ENCODE results near the gene OR6J1.
"Not testable (repeated sequence)": the region's sequence is repeated elsewhere in the genome, so short reads cannot be mapped to it uniquely, and the experiment has no call there.

OR6J1 gene

GRCh38 chr14:22646570-22647254, 2.6 kb upstream of the OR6J1 start:
- DNase-seq (ENCODE audit: low spot score in 2 of 2) (no peak), ATAC-seq (replicated peaks; ENCODE audit: extremely low read depth, poor library complexity, severe bottlenecking) (no peak)
- Mint-ChIP-seq H3K27ac (ENCODE audit: low read depth) (no peak overlapping the region), H3K36me3 (ENCODE audit: insufficient read depth) (no peaks in the 10 kb centered on the region), H3K27me3 (no peaks in the 10 kb centered on the region), H3K4me3 (no peak overlapping the region), H3K9me3 (no peaks in the 10 kb centered on the region), H3K4me1 (no peaks in the 10 kb centered on the region)

- H3K4me1 Mint-ChIP-seq = no peaks in the 10 kb centered on the region
- ATAC-seq (replicated peaks; ENCODE audit: extremely low read depth, poor library complexity, severe bottlenecking) (no peak), DNase-seq (ENCODE audit: low spot score in 2 of 2) (no peak)
- H3K27me3 Mint-ChIP-seq = no peaks in the 10 kb centered on the region
- peaks cover 2% of the 10 kb centered on the region for H3K36me3 Mint-ChIP-seq (ENCODE audit: insufficient read depth)
- no peak overlapping the region for H3K4me3 Mint-ChIP-seq
- no peaks in the 10 kb centered on the region for H3K9me3 Mint-ChIP-seq
- no peak overlapping the region for H3K27ac Mint-ChIP-seq (ENCODE audit: low read depth)
Observed at GRCh38 chr14:22641846-22642245, 2.3 kb downstream of the OR6J1 start.

- DNase-seq (ENCODE audit: low spot score in 2 of 2) (no peak), ATAC-seq (replicated peaks; ENCODE audit: extremely low read depth, poor library complexity, severe bottlenecking) (no peak)
- no peaks in the 10 kb centered on the region for H3K9me3 Mint-ChIP-seq
- H3K27ac Mint-ChIP-seq (ENCODE audit: low read depth) = no peak overlapping the region
- no peaks in the 10 kb centered on the region for H3K4me1 Mint-ChIP-seq
- H3K36me3 Mint-ChIP-seq (ENCODE audit: insufficient read depth) = peaks cover 2% of the 10 kb centered on the region
- H3K27me3 Mint-ChIP-seq = no peaks in the 10 kb centered on the region
- no peak overlapping the region for H3K4me3 Mint-ChIP-seq
Observed at GRCh38 chr14:22640192-22640591, 4.0 kb downstream of the OR6J1 start.

GRCh38 chr14:22635980-22636379, 8.2 kb downstream of the OR6J1 start:
- ATAC-seq (replicated peaks; ENCODE audit: extremely low read depth, poor library complexity, severe bottlenecking); H3K36me3 Mint-ChIP-seq (ENCODE audit: insufficient read depth); H3K4me3 Mint-ChIP-seq; DNase-seq (ENCODE audit: low spot score in 2 of 2); H3K9me3 Mint-ChIP-seq; H3K4me1 Mint-ChIP-seq; H3K27ac Mint-ChIP-seq (ENCODE audit: low read depth): not testable (repeated sequence)
- H3K27me3 Mint-ChIP-seq = peaks cover 37% of the 10 kb centered on the region

- no peak for DNase-seq (ENCODE audit: low spot score in 2 of 2)
- H3K27me3 Mint-ChIP-seq = peaks cover 53% of the 10 kb centered on the region
- H3K36me3 Mint-ChIP-seq (ENCODE audit: insufficient read depth) = no peaks in the 10 kb centered on the region
- no peak overlapping the region for H3K27ac Mint-ChIP-seq (ENCODE audit: low read depth)
- no peaks in the 10 kb centered on the region for H3K9me3 Mint-ChIP-seq
- no peak for ATAC-seq (replicated peaks; ENCODE audit: extremely low read depth, poor library complexity, severe bottlenecking)
- H3K4me1 Mint-ChIP-seq = no peaks in the 10 kb centered on the region
- no peak overlapping the region for H3K4me3 Mint-ChIP-seq
Observed at GRCh38 chr14:22634233-22634900, 9.8 kb downstream of the OR6J1 start.

- no peaks in the 10 kb centered on the region for H3K36me3 Mint-ChIP-seq (ENCODE audit: insufficient read depth)
- H3K9me3 Mint-ChIP-seq = no peaks in the 10 kb centered on the region
- H3K4me3 Mint-ChIP-seq = no peak overlapping the region
- H3K27me3 Mint-ChIP-seq = peaks cover 72% of the 10 kb centered on the region
- ATAC-seq (replicated peaks; ENCODE audit: extremely low read depth, poor library complexity, severe bottlenecking) (no peak), DNase-seq (ENCODE audit: low spot score in 2 of 2) (no peak)
- H3K27ac Mint-ChIP-seq (ENCODE audit: low read depth) = no peak overlapping the region
- H3K4me1 Mint-ChIP-seq = no peaks in the 10 kb centered on the region
Observed at GRCh38 chr14:22630486-22630885, 13.7 kb downstream of the OR6J1 start.

GRCh38 chr14:22630066-22630465, 14.1 kb downstream of the OR6J1 start:
- no peak overlapping the region for H3K27ac Mint-ChIP-seq (ENCODE audit: low read depth)
- no peak for DNase-seq (ENCODE audit: low spot score in 2 of 2)
- no peaks in the 10 kb centered on the region for H3K36me3 Mint-ChIP-seq (ENCODE audit: insufficient read depth)
- H3K27me3 Mint-ChIP-seq = peaks cover 72% of the 10 kb centered on the region
- H3K4me1 Mint-ChIP-seq = no peaks in the 10 kb centered on the region
- ATAC-seq (replicated peaks; ENCODE audit: extremely low read depth, poor library complexity, severe bottlenecking) = no peak
- H3K4me3 Mint-ChIP-seq = no peak overlapping the region
- H3K9me3 Mint-ChIP-seq = no peaks in the 10 kb centered on the region

- no peak for DNase-seq (ENCODE audit: low spot score in 2 of 2)
- no peak for ATAC-seq (replicated peaks; ENCODE audit: extremely low read depth, poor library complexity, severe bottlenecking)
- H3K4me1 Mint-ChIP-seq = no peaks in the 10 kb centered on the region
- no peaks in the 10 kb centered on the region for H3K36me3 Mint-ChIP-seq (ENCODE audit: insufficient read depth)
- H3K4me3 Mint-ChIP-seq = no peak overlapping the region
- H3K9me3 Mint-ChIP-seq = no peaks in the 10 kb centered on the region
- H3K27ac Mint-ChIP-seq (ENCODE audit: low read depth) = no peak overlapping the region
- H3K27me3 Mint-ChIP-seq = peaks cover 68% of the 10 kb centered on the region
Observed at GRCh38 chr14:22629361-22629760, 14.8 kb downstream of the OR6J1 start.

GRCh38 chr14:22627506-22628263, 16.5 kb downstream of the OR6J1 start:
- Mint-ChIP-seq H3K36me3 (ENCODE audit: insufficient read depth) (no peaks in the 10 kb centered on the region), H3K27me3 (peaks cover 51% of the 10 kb centered on the region), H3K9me3 (no peaks in the 10 kb centered on the region), H3K4me3 (no peak overlapping the region), H3K27ac (ENCODE audit: low read depth) (no peak overlapping the region), H3K4me1 (no peaks in the 10 kb centered on the region)
- DNase-seq (ENCODE audit: low spot score in 2 of 2) (no peak), ATAC-seq (replicated peaks; ENCODE audit: extremely low read depth, poor library complexity, severe bottlenecking) (no peak)

GRCh38 chr14:22626590-22626989, 17.6 kb downstream of the OR6J1 start:
- ATAC-seq (replicated peaks; ENCODE audit: extremely low read depth, poor library complexity, severe bottlenecking) = no peak
- Mint-ChIP-seq H3K9me3 (no peaks in the 10 kb centered on the region), H3K36me3 (ENCODE audit: insufficient read depth) (no peaks in the 10 kb centered on the region), H3K27me3 (peaks cover 41% of the 10 kb centered on the region), H3K27ac (ENCODE audit: low read depth) (peak overlapping the region; percentile 32), H3K4me3 (no peak overlapping the region), H3K4me1 (no peaks in the 10 kb centered on the region)
- no peak for DNase-seq (ENCODE audit: low spot score in 2 of 2)

- no peak for ATAC-seq (replicated peaks; ENCODE audit: extremely low read depth, poor library complexity, severe bottlenecking)
- Mint-ChIP-seq H3K27ac (ENCODE audit: low read depth) (no peak overlapping the region), H3K9me3 (no peaks in the 10 kb centered on the region), H3K36me3 (ENCODE audit: insufficient read depth) (no peaks in the 10 kb centered on the region), H3K4me3 (no peak overlapping the region), H3K4me1 (no peaks in the 10 kb centered on the region), H3K27me3 (peaks cover 10% of the 10 kb centered on the region)
- no peak for DNase-seq (ENCODE audit: low spot score in 2 of 2)
Observed at GRCh38 chr14:22623047-22623446, 21.1 kb downstream of the OR6J1 start.

- no peaks in the 10 kb centered on the region for H3K36me3 Mint-ChIP-seq (ENCODE audit: insufficient read depth)
- DNase-seq (ENCODE audit: low spot score in 2 of 2) = no peak
- H3K27ac Mint-ChIP-seq (ENCODE audit: low read depth) = no peak overlapping the region
- no peaks in the 10 kb centered on the region for H3K4me1 Mint-ChIP-seq
- no peak overlapping the region for H3K4me3 Mint-ChIP-seq
- H3K27me3 Mint-ChIP-seq = peaks cover 10% of the 10 kb centered on the region
- H3K9me3 Mint-ChIP-seq = no peaks in the 10 kb centered on the region
- ATAC-seq (replicated peaks; ENCODE audit: extremely low read depth, poor library complexity, severe bottlenecking) = no peak
Observed at GRCh38 chr14:22622255-22622654, 21.9 kb downstream of the OR6J1 start.

- not testable (repeated sequence) for H3K4me3 Mint-ChIP-seq; DNase-seq (ENCODE audit: low spot score in 2 of 2); H3K27me3 Mint-ChIP-seq; H3K27ac Mint-ChIP-seq (ENCODE audit: low read depth); H3K36me3 Mint-ChIP-seq (ENCODE audit: insufficient read depth); ATAC-seq (replicated peaks; ENCODE audit: extremely low read depth, poor library complexity, severe bottlenecking); H3K9me3 Mint-ChIP-seq; H3K4me1 Mint-ChIP-seq
Observed at GRCh38 chr14:22615765-22616164, 28.4 kb downstream of the OR6J1 start.

Data from central memory CD8-positive, alpha-beta T cell (primary cell).